GM21528 (cell line): Measurements from ENCODE around the gene HAS3.
"Not testable (repeated sequence)": the region's sequence is repeated elsewhere in the genome, so short reads cannot be mapped to it uniquely, and the experiment has no call there.

Experiments used
- ATAC-seq: cut with Tn5 transposase; IDR thresholded peaks from one replicate; pipeline ENCODE4 v1.9.1; 2021; ENCODE audit warnings: mild to moderate bottlenecking, moderate library complexity; ENCODE audit not compliant: unreplicated experiment, low FRiP score

Gene HAS3, protein sequence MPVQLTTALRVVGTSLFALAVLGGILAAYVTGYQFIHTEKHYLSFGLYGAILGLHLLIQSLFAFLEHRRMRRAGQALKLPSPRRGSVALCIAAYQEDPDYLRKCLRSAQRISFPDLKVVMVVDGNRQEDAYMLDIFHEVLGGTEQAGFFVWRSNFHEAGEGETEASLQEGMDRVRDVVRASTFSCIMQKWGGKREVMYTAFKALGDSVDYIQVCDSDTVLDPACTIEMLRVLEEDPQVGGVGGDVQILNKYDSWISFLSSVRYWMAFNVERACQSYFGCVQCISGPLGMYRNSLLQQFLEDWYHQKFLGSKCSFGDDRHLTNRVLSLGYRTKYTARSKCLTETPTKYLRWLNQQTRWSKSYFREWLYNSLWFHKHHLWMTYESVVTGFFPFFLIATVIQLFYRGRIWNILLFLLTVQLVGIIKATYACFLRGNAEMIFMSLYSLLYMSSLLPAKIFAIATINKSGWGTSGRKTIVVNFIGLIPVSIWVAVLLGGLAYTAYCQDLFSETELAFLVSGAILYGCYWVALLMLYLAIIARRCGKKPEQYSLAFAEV

DNA sequence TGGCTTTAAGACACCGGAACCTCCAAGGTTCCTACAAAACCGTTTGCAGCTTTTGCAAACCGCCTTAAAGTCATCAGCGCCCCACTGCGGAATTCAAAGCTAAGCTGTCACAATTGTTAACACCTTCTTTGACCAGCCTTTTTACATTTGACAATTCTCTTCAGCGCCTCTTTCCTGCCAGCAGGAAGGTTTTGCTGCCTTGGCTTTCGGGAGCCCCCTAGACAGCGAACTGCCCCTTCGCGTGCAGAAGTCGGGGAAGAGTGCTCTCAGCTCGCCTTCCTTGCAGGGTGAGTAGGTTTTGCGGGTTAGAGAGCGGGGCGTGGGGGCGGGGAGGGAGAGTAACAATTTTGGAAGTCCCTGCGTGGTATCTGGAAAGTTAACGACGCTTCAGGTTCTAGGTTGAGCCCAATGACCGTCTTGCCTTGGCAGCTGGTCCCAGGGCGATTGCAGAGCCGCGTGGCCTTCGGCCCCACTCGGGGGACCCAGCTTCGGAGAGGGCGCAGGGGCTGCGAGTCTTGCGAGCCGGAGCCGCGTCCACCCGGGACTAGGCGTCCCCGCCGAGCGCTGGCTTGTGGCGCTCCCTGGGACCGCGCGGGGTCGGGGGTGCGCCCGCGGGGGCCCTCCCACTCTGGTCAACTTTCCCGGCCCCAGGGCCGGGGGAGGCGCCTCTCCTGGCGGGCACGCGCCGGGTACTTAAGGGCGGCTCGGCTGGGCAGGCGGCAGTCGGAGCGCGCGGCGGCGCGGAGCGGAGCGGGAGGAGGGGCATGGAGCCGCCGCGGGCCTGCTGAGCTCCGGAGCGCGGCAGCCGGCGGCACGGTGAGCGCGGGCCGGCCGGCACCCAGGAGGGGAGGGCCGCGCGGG, at the start of gene HAS3:
Gene HAS3 (plus strand): TSS at position 153 of the 861 bp plus-strand sequence. CDS start 3,743 bp downstream, outside the sequence.
- no peak for ATAC-seq

GRCh38 chr16:69055980-69056379, 49.5 kb upstream of the HAS3 start:
- no peak for ATAC-seq

DNA sequence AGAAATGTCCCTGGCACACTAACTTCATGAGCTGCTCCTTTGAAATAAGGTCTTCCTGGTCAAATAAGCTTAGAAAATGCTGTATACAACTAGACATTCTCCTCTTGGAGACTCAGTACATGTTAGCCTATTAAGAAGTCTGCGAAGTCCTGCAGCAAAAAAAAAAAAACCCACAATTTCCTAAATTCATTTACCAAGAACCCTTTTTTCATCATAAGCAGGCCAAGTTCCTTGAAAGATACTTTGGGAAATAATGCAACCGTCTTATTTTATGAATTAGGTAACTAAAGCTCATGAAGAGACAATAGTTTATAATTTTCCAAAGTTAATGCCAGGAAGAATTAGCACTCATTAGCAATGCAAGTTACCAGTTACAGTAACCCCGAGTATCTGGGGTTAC, 49.0 kb upstream of the HAS3 start:
- no peak for ATAC-seq

- no peak for ATAC-seq
Measured at GRCh38 chr16:69057400-69058378, 47.8 kb upstream of the HAS3 start.

DNA sequence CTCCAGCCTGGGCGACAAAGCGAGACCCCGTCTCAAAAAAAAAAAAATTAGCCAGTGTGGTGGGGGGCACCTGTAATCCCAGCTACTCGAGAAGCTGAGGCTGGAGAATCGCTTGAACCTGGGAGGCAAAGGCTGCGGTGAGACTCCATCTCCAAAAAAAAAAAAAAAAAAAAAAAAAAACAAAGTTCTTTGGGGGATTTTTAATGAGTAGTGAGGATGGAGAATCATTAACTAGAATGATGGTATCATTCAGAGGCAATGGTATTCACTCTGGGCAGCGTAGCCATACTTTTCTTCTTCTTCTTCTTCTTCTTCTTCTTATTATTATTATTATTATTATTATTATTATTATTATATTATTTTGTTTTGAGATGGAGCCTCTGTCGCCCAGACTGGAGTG, 42.0 kb upstream of the HAS3 start:
- not testable (repeated sequence) for ATAC-seq

GRCh38 chr16:69064124-69064763, 41.2 kb upstream of the HAS3 start:
- ATAC-seq, result no peak

GRCh38 chr16:69064764-69065313, 40.6 kb upstream of the HAS3 start:
- ATAC-seq, result no peak

- ATAC-seq, result no peak
Measured at GRCh38 chr16:69069504-69069903, 35.9 kb upstream of the HAS3 start.

GRCh38 chr16:69071036-69071435, 34.4 kb upstream of the HAS3 start:
- no peak for ATAC-seq

DNA sequence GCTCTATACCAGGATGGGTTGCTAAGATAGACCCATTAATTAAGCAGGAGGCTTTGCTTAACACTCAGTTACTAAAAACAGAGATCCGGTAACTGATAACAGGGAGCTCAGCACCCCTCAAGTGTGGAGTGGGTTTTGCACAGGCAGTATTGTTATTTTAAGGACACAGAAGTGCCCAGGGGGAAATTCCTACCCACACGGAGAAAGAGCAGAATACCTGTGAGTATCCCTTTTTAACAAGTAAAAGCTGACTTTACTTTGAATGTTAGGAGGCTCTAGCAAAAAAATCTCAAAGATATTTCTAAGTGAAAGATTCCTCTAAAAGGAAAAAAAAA, 32.8 kb upstream of the HAS3 start:
- ATAC-seq, result no peak

- no peak for ATAC-seq
Measured at GRCh38 chr16:69073181-69073702, 32.2 kb upstream of the HAS3 start.

GRCh38 chr16:69077251-69077650, 28.2 kb upstream of the HAS3 start:
- ATAC-seq, result no peak

- no peak for ATAC-seq
Measured at GRCh38 chr16:69078073-69078472, 27.4 kb upstream of the HAS3 start.

DNA sequence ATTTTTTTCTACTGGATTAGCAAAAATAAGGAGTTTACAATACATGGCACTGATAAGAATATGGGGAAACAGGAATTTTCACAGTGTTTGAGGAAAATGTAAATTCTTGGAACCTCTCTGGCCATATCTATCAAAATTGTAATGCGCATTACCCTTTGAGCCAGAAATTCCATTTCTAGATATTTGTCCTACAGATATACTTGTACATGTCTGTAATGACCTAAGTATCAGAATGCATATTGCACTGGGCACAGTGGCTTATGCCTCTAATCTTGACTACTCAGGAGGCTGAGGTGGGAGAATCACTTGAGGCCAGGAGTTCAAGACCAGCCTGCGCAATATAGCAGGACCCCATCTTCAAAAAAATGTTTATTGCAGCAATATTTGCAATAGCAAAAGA, 25.8 kb upstream of the HAS3 start:
- ATAC-seq, result no peak

DNA sequence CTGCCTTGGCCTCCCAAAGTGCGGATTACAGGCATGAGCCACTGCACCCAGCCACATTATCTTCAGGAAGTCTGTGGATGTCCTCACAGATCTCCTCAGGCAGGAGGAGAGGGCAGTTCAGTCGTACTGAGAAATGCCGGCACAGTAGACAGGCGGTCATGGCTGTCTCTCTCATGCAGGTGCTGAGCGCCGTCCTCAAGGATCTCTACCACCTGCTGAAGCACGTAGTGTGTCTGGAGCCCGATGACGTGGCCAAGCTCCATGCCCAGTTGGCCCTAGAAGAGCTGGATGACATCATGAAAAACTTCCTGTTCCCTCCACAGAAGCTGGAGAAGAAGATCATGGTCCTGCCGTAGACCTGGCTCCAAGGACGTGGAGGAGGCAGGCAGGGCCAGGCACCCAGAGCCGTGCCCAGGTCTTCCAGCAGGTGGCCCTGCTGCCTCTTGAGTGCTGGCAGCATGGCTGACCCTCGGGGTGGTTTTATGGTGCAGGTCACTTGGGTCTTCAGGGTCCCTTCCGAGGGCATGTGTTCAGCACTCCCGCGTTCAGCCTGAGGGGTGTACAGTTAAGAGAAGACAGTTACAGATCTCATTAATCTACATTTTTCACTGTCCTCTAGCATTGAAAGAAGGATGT, 22.0 kb upstream of the HAS3 start:
- ATAC-seq, result no peak

GRCh38 chr16:69084289-69084688, 21.2 kb upstream of the HAS3 start:
- ATAC-seq, result no peak

DNA sequence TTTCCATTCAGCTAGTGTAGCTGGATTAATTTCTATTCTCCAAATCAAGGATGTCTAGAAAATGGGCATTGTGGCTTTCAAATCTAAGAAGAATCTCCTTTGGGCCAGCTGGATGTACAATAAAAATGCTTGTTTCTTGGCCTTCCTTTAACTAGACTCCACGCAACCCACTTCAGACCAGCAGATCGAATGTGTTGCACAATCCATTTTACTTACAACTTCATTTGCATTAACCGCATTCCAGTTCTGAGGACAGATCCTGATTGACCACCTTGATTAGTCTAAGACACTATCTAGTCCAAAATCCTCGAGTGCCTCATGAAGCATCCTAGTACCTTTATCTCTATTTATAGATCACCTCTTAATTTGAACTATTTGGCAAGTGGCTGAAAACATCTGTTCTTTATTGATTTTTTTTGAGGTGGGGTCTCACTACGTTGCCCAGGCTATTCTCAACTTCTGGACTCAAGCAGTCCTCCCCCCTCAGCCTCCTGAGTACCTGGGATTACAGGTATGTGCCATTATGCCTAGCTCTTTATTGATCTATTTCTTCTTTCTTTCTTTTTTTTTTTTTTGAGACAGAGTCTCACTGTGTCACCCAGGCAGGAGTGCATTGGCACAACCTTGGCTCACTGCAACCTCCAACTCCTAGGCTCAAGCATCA, 20.3 kb upstream of the HAS3 start:
- ATAC-seq, result no peak

- ATAC-seq, result no peak
Measured at GRCh38 chr16:69087161-69087581, 18.3 kb upstream of the HAS3 start.
